Neural progenitor cell (in vitro differentiated cells): Measurements from ENCODE around the gene TMEM120B.

Experiments used
- CTCF ChIP-seq: fragments of 200-600 bp; sonication (generic); IDR thresholded peaks from 2 replicates; pipeline ENCODE4 v1.5.1; 2017; ENCODE audit warnings: antibody characterized with exemption, mild to moderate bottlenecking
- EZH2 ChIP-seq: fragments of 200-600 bp; sonication (generic); IDR thresholded peaks from 2 replicates; pipeline ENCODE4 v1.6.1; 2017; ENCODE audit warnings: antibody characterized with exemption, mild to moderate bottlenecking, moderate library complexity

- no peak for TF ChIP-seq CTCF
- no peak for TF ChIP-seq EZH2
Observed at GRCh38 chr12:121676190-121676589, 36.4 kb upstream of the TMEM120B start.
